Heart left ventricle (tissue), 13 donors: ENCODE results near the gene NDUFB10.

Source experiments
- CTCF ChIP-seq, 12 donors: fragments of 200-600 bp; sonication (generic) in 4 of 12; IDR thresholded peaks; one replicate each; pipeline versions ENCODE4 v1.5.0 to v1.8.0; 2018 to 2022; ENCODE audit warnings: antibody characterized with exemption in 12 of 12, mild to moderate bottlenecking in 5 of 12
- POLR2A ChIP-seq, 2 donors: fragments of 450-650 bp; IDR thresholded peaks; one replicate each; pipeline ENCODE4 v1.6.1; 2017; ENCODE audit warnings: antibody characterized with exemption in 2 of 2, mild to moderate bottlenecking in 2 of 2, moderate library complexity in 2 of 2
- donor health status: ischemic (EF 13 %, LVEDD 7.1; RV severe dilation, severe dysfunction).
- donor health status: DM: no; HTN: yes; CAD: no.
- donor health status: DM: no; HTN: no; CAD: no.
- donor health status: ischemic (EF 25% LVEDD 6.9; RV normal size, moderate dysfunction).
- donor health status: ischemic (EF 25% LVEDD 5.7; RV mildly dilated, moderate dysfunction).
- donor health status: ischemic (EF 35%, LVEDD 5.7; RV mildly dilated, moderate dysfunction).
- donor health status: nonischemic (EF 11% LVEDD 7.7; RV severe dilation, severe dysfunction).
- donor health status: DM: yes; HTN: yes; CAD: no.
- donor health status: PGD.
- donor health status: ischemic (EF 29% LVEDD 5.4; RV normal size, mild dysfunction).
- donor health status: nonischemic (EF 23%, LVEDD 6.1; RV moderate dilation, normal function).

DNA sequence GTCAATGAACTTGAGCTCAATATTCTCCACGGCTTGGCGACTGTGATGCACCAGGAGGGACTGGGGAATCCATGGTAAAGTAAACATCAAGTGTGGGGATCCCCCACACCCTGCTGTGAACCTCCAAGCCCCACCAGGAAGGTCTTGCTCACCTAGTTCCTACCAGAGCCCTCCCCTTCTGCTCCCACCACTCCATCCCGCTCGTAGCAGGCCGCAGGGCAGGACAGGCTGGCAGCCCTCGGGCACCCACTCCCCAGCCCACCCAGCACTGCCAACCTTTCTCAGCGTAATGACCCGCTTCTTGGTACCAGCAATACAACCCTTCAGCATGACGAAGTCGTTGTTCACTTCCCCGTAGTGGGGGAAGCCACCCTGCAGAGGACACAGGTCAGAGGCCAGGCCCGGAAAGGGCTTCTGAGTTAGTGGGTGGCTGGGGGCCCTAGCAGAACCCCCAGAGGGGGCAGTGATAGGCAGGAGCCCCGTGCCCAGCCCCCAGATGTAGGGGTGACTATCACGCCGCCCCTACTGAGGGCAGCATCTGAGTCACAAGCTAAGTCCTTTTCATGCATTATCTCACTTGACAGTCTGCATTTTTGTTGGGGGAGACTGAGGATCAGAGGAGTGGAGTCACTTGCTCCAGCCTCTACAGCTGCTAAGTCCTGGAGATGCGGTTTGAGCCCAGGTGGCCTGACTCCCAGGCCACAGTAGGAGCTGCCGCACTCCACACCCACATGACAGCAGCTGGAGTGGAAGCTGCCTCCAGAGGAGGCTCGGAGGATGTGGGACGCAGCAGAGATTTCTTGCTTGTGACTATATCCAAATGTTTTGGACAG is 13.6 kb upstream of the NDUFB10 start:
- TF ChIP-seq CTCF (IDR thresholded peaks at IDR 0.05) = no peak
- TF ChIP-seq POLR2A (IDR thresholded peaks at IDR 0.05) = no peak
